ENCODE data around the gene ZNF638. TPM values are rescaled to one million over a fixed set of nuclear protein-coding genes. Genes with fewer than 3 reads are reported as not detected.
"Not testable (repeated sequence)": the region's sequence is repeated elsewhere in the genome, so short reads cannot be mapped to it uniquely, and the experiment has no call there.

Gene ZNF638
- total RNA-seq, 1 experiment from 2014 or later, result 108 TPM

- BruUV-seq (replicated peaks), result no TSS peak
- no peaks in the 10 kb centered on the region for H3K9me2 ChIP-seq (ENCODE audit: insufficient read depth)
- intact Hi-C loops (cut with micrococcal nuclease), result no loop called here
- H3K79me2 ChIP-seq (ENCODE audit: insufficient read depth, low read length), result peaks cover 7% of the 10 kb centered on the region; the same call in 1 of the 2 replicates
- peaks cover 15 to 34% of the 10 kb centered on the region in 2 experiments for H3K36me3 ChIP-seq (ENCODE audit: control insufficient read depth in 1 of 2, insufficient read depth in 2 of 2, low read length in 2 of 2)
- no peak for TF ChIP-seq SRF (IDR thresholded peaks at IDR 0.05; ENCODE audit: low read depth)
- no peak for TF ChIP-seq CEBPB (IDR thresholded peaks at IDR 0.05; ENCODE audit: low read depth)
- no peak for TF ChIP-seq RAD21 (IDR thresholded peaks at IDR 0.05; ENCODE audit: low read depth)
- no peak for TF ChIP-seq TCF7L2 (IDR thresholded peaks at IDR 0.05; ENCODE audit: borderline replicate concordance, extremely low read depth, insufficient read depth, insufficient read length)
- no peak for TF ChIP-seq CBX3 (IDR thresholded peaks at IDR 0.05; ENCODE audit: low read depth)
- no peak for TF ChIP-seq ELF1 (IDR thresholded peaks at IDR 0.05; ENCODE audit: borderline replicate concordance, low read depth)
- H3K4me3 ChIP-seq (replicated peaks in 1 of 2; ENCODE audit: low read depth in 1 of 2, low read length in 2 of 2), result no peak overlapping the region
- H3K9ac ChIP-seq (ENCODE audit: low read length), result no peak overlapping the region
- no peaks in the 10 kb centered on the region for H3K27me3 ChIP-seq (ENCODE audit: insufficient read depth, low read length)
- CTCF ChIA-PET, result no interaction called here
- H3K4me2 ChIP-seq (ENCODE audit: low read length), result no peak overlapping the region
- no peaks in the 10 kb centered on the region for H3K4me1 ChIP-seq (ENCODE audit: control insufficient read depth in 1 of 2, insufficient read depth in 2 of 2, low read length in 2 of 2)
- no peak for ATAC-seq
- H2AFZ ChIP-seq (ENCODE audit: low read depth, low read length, poor library complexity, severe bottlenecking), result no peak overlapping the region
- no peak overlapping the region for H3K27ac ChIP-seq (ENCODE audit: low read depth, low read length)
- RAD21 ChIA-PET (ENCODE audit: low non-redundant PET in 1 of 2, low total read pairs in 2 of 2, uncharacterized antibody in 2 of 2, unreplicated experiment in 2 of 2), result no interaction called here
- no peak for DNase-seq (ENCODE audit: low read depth, low spot score)
- no peaks in the 10 kb centered on the region for H4K20me1 ChIP-seq (ENCODE audit: insufficient read depth)
- POLR2A ChIA-PET, result no interaction called here
- no peaks in the 10 kb centered on the region for H3K9me3 ChIP-seq (ENCODE audit: control insufficient read depth in 1 of 2, insufficient read depth in 1 of 2, low read depth in 1 of 2, low read length in 2 of 2)
Observed at GRCh38 chr2:71409611-71410010, 78.0 kb downstream of the ZNF638 start.

DNA sequence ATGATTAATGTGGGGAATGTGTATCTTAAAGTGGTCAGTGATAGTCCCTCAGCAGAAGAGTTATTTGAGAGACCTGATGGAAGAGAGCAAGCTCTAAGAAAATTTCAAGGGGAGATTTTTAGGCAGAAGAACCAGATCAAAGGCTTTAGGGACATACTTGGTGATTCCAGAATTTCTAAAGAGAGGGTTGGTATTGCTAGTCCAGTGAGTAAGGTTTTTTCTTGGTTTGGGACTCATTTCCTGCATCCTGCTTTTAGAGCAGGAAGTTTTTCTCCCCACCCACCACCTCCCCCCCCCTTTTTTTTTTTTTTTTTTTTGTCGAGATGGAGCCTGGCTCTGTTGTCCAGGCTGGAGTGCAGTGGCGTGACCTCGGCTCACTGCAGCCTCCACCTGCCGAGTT lies 79.1 kb downstream of the ZNF638 start:
- ChIA-PET POLR2A (no interaction called here), RAD21 (ENCODE audit: low non-redundant PET in 1 of 2, low total read pairs in 2 of 2, uncharacterized antibody in 2 of 2, unreplicated experiment in 2 of 2) (no interaction called here), CTCF (no interaction called here)
- no peaks in the 10 kb centered on the region for H3K9me3 ChIP-seq (ENCODE audit: control insufficient read depth in 1 of 2, insufficient read depth in 1 of 2, low read depth in 1 of 2, low read length in 2 of 2)
- DNase-seq (ENCODE audit: low read depth, low spot score), result no peak
- H2AFZ ChIP-seq (ENCODE audit: low read depth, low read length, poor library complexity, severe bottlenecking), result no peak overlapping the region
- no peaks in the 10 kb centered on the region for H3K4me1 ChIP-seq (ENCODE audit: control insufficient read depth in 1 of 2, insufficient read depth in 2 of 2, low read length in 2 of 2)
- intact Hi-C loops (cut with micrococcal nuclease), result no loop called here
- H3K27ac ChIP-seq (ENCODE audit: low read depth, low read length), result no peak overlapping the region
- H3K9ac ChIP-seq (ENCODE audit: low read length), result no peak overlapping the region
- no TSS peak for BruUV-seq (replicated peaks)
- no peaks in the 10 kb centered on the region for H3K9me2 ChIP-seq (ENCODE audit: insufficient read depth)
- H3K4me2 ChIP-seq (ENCODE audit: low read length), result no peak overlapping the region
- peaks cover 7% of the 10 kb centered on the region; the same call in 1 of the 2 replicates for H3K79me2 ChIP-seq (ENCODE audit: insufficient read depth, low read length)
- TF ChIP-seq CEBPB (IDR thresholded peaks at IDR 0.05; ENCODE audit: low read depth), result no peak
- H4K20me1 ChIP-seq (ENCODE audit: insufficient read depth), result no peaks in the 10 kb centered on the region
- no peak for ATAC-seq
- peaks cover 6 to 23% of the 10 kb centered on the region in 2 experiments for H3K36me3 ChIP-seq (ENCODE audit: control insufficient read depth in 1 of 2, insufficient read depth in 2 of 2, low read length in 2 of 2)
- H3K27me3 ChIP-seq (ENCODE audit: insufficient read depth, low read length), result no peaks in the 10 kb centered on the region
- no peak overlapping the region for H3K4me3 ChIP-seq (replicated peaks in 1 of 2; ENCODE audit: low read depth in 1 of 2, low read length in 2 of 2)

DNA sequence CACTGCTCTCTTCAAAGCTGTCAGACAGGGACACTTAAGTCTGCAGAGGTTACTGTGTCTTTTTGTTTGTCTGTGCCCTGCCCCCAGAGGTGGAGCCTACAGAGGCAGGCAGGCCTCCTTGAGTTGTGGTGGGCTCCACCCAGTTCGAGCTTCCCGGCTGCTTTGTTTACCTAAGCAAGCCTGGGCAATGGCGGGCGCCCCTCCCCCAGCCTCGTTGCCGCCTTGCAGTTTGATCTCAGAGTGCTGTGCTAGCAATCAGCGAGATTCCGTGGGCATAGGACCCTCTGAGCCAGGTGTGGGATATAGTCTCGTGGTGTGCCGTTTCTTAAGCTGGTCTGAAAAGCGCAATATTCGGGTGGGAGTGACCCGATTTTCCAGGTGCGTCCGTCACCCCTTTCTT lies 85.3 kb downstream of the ZNF638 start:
- CTCF ChIA-PET, result interaction anchor here (1.5 kb wide), 1 partner anchor 44 kb away, joined by 3 read pairs; no protein-coding TSS in a partner anchor
- RAD21 ChIA-PET (ENCODE audit: low non-redundant PET in 1 of 2, low total read pairs in 2 of 2, uncharacterized antibody in 2 of 2, unreplicated experiment in 2 of 2); H3K27ac ChIP-seq (ENCODE audit: low read depth, low read length); H3K4me1 ChIP-seq (ENCODE audit: control insufficient read depth in 1 of 2, insufficient read depth in 2 of 2, low read length in 2 of 2); DNase-seq (ENCODE audit: low read depth, low spot score); intact Hi-C loops (cut with micrococcal nuclease); H3K36me3 ChIP-seq (ENCODE audit: control insufficient read depth in 1 of 2, insufficient read depth in 2 of 2, low read length in 2 of 2); H4K20me1 ChIP-seq (ENCODE audit: insufficient read depth); H3K9me2 ChIP-seq (ENCODE audit: insufficient read depth); H3K9ac ChIP-seq (ENCODE audit: low read length); BruUV-seq (replicated peaks); H2AFZ ChIP-seq (ENCODE audit: low read depth, low read length, poor library complexity, severe bottlenecking); ATAC-seq; H3K27me3 ChIP-seq (ENCODE audit: insufficient read depth, low read length); H3K9me3 ChIP-seq (ENCODE audit: control insufficient read depth in 1 of 2, insufficient read depth in 1 of 2, low read depth in 1 of 2, low read length in 2 of 2): not testable (repeated sequence)
- Histone ChIP-seq H3K79me2 (ENCODE audit: insufficient read depth, low read length) (peaks cover 27% of the 10 kb centered on the region), H3K4me3 (replicated peaks in 1 of 2; ENCODE audit: low read depth in 1 of 2, low read length in 2 of 2) (peak overlapping the region; percentile 18 to 20; a peak in 1 of 4 replicates), H3K4me2 (ENCODE audit: low read length) (0 out of 2 replicates have a peak overlapping the region, but pooled peaks have one; percentile 23)
- POLR2A ChIA-PET, result interaction anchor here (1.0 kb wide), 1 partner anchor 117 kb away, joined by 3 read pairs; no protein-coding TSS in a partner anchor
